Measurements from ENCODE around the gene GADL1.

GRCh38 chr3:30940740-30941139 is 46.3 kb upstream of the GADL1 start:
- TF ChIP-seq EZH2 (IDR thresholded peaks at IDR 0.05; ENCODE audit: borderline replicate concordance), result no peak
- TF ChIP-seq CTCF (IDR thresholded peaks at IDR 0.05; ENCODE audit: poor library complexity), result no peak

Data from hepatocyte (in vitro differentiated cells).